ENCODE results near the gene PDLIM7.

Gene PDLIM7

DNA sequence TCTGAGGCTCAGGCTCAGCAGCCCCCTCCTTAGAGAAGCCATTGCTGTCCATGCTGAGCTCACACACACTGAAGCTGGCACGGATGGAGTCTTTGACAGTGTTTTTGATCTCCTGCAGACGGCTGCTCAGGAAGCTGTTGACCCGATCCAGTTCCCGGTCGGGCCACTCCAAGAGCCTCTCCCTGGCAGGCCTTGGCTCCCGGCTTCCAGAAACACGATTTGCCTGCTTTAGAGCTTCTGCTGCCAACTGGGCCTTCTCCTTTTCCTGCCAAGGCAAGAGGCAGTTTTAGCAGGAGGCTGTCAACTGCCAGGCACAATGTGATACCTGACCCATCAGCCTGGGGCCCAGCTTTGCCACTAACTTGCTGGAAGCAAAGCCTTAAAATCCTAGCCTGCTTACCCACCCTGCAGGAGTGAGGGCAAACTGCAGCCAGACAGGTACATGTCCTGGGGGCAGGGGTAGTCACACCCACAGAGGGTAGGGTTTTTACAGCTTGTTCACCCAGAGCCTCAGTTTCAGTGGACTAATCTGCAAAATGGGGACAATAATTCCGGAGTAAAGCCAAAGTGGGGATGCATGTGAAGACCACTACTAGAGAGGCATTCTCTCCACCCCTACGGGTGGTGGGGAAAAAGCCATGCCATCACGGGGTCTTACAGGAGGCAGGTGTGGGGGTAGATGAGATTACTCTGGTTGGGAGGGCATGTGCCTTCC lies 27.7 kb upstream of the PDLIM7 start:
- DNase-seq (ENCODE audit: low read depth in 2 of 2): no peak

DNA sequence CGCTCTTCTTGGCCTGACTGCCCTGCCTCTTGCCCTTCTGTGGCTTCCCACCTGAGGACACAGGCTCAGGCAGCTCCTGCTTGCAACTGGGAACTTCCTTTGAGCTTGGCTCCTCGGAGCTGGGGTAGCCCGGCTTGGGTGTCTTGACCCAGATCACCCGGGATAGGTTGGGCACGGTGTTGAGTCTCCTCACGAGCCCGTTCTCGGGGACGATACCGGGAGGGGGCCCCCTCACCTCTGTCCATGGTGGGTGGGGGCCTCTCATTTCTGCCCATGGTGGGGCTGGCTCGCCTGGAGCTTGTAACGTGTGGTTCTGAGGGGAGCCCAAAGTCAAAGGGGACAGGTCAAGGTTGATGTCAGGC lies 27.1 kb upstream of the PDLIM7 start:
- no peak for DNase-seq (ENCODE audit: low read depth in 2 of 2)

DNA sequence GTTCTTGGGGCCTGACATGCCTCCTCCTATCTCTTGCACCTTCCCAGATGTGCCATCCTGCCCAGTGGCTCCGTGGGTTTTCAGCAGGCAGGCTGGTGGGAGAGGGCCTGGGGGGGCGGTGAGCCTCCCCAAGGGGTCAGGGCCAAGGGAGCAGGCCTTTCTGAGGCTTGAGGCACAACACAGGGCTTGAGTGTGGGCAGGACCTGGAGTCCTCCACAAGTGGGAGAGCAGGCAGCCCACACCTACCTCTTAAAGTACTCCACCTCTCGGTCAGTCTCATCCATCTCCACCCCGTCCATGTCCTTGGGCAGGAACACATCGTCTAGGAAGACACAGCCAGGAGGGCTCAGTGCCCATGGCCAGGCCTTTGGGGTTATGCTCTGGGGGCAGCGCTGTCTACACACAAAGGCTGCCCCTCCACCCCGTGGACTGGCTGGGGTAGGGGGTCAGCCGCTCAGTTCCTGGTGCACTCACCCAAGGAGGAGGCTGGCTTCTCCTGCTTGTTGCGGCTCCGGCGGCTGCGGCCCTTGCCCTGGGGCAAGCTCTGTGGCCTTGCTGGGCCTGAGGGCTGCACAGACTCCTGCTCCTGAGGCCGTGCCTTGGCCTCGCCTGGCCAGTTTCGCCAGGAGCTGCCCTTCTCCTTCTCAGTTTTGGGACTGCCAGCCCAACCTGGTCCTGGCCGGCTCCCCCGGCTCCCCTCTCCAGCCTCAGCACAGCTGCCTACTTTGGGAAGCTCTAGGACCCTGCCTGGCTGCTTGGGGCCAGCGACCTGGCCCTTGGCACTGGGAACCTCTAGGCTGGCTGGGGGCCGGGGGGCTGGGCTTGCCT lies 26.5 kb upstream of the PDLIM7 start:
- no peak for DNase-seq (ENCODE audit: low read depth in 2 of 2)

DNA sequence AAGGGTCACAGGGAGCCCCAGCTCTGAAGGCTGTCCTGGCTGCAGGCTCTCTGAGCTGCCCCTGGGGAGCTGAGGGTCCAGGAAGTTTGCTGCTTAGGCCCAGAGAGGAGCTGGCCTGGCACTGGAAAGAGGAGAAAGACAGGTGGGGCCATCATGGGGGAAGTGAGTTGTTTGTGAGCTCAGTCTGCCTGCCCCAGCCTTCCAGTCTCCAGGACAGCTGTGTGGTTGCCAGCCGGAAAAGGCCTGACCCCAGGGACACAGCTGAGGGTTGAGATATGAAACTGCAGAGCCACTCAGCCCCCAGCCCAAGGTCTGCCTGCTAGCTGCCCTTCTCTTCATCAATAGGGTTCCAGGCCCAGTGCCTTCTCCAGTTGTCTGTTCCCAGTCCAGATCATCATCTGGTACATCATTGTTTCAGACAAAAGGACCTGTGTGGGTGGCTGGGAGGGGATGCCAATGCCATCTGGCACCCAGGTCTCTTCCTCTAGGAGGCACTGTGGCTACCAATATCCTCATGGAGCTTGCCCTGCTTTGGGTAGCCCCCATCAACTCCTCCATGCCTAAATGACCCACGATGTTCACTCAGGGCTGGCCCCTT lies 23.6 kb upstream of the PDLIM7 start:
- no peak for DNase-seq (ENCODE audit: low read depth in 2 of 2)

DNA sequence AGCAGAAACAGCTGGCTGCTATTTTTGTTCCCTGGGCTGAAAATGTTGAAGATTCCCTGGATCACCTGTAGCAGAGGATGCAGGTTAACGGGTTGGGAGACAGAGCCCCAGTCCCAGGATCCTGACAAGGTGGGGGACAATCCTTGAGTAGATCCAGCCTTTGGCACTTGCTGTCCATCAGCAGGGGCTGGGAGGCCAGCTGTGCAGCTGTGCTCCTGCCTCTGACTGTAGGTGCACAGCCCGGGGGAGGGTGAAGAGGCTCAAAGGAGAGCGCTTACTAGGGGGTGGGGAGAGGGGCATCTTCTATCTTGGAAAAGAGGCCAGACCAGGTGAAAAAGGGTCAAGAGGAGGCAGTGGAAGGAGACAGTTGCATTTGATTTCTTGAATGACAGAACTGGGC lies 22.9 kb upstream of the PDLIM7 start:
- DNase-seq (ENCODE audit: low read depth in 2 of 2): no peak

DNA sequence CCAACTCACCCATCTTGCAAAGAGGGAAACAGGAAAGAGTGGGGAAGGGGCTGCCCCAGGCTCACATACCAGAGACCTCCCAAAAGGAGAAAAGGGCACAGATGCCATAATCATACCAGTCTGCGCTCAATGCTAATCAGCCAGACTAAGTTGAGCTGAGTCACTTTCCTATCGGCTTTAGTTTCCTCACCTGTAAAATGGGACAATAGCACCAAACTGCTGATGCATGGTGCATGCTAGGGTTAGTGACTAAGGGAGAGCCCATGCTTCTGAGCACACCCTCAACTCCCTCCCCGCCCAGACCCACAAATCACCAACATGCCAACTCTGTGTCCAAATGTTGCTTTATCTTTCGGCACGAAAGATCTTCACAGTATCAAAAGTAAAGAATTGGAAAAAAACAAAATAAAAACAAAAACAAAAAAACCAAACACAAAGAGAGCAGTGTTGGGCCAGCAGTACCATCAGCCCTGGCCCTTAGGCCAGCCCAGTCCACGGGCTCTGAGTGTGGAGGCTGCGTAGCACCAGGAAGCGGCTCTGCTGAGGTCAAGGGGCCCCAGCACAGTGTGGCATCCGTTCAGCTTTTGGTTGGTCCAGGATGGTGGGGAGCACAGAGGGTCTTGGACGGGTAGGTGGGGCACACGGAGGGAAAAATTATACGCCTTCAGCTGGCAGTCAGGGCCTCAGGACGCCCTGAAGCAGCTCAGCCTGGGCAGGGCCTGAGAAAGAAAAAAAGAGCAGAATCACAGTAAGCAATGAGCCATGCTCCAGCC lies 22.2 kb upstream of the PDLIM7 start:
- no peak for DNase-seq (ENCODE audit: low read depth in 2 of 2)

DNA sequence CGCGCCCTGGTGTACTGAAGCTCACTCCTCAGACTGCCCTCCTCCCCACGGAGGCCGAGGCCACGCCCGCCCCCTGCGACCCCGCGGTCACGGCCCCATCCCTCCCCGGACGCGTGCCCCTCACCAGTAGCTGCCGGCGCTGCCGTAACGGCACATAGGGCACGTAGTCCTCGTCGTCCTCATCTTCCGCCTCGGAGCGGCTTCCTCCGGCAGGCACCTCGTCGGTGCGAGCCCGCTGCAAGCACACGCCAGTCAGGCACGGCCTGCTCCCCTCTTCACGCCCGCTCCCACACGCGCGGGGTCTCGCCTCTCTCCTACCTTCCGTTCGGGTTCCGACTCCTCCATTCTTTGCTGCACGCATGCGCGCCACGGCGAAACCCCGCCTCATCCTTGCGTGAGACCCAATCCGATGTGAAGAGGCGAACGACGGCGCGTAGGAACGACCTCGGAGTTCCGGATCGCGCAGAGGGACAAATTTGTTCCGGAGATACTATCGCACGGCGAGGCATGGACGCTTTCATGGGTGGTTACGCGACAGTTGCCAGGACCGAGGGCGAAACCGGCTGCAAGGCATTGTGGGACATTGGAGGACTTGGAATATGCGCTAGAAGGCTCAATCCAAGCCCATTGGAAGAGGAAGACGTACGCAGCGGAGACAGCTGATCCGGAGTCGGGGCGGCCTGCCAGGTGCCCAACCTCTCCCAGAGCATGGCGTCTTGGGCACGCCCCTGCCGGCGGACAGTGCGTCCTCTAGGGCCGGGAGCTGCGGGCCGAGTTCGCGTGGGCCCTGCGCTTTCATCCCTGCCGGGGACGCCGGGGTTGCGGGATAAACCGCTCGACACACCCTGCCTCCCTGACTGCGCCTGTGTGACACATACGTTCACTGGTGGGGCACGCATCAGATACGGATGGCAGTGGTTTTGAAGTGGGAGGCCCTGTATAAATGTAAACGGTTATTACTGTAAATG lies 19.5 kb upstream of the PDLIM7 start, which contains the start of gene DDX41:
Gene DDX41, minus strand, starts transcription at position 361 of the 968 bp plus-strand sequence. Its CDS starts 16 bp downstream, at position 345.
- peak; percentile 87 to 89 for DNase-seq (ENCODE audit: low read depth in 2 of 2)

DNA sequence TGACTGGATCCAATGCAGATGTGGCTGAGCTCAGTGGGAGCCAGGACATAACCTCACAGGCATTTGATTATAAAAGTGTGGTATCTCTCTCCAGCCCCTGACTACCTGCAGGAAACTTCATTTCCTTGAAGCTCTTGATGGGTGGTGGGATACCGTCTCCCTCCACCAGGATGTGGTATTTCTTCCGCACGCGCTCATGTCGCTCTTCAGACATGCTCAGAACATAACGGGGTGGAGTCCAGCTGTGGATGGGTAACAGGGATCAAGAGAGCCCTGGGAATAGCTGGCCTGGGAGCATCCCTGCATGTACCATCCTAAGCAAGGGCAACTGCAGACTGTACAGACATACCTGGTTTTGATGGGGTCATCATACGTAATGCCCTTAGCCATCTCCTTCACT lies 18.2 kb upstream of the PDLIM7 start:
- no peak for DNase-seq (ENCODE audit: low read depth in 2 of 2)

DNA sequence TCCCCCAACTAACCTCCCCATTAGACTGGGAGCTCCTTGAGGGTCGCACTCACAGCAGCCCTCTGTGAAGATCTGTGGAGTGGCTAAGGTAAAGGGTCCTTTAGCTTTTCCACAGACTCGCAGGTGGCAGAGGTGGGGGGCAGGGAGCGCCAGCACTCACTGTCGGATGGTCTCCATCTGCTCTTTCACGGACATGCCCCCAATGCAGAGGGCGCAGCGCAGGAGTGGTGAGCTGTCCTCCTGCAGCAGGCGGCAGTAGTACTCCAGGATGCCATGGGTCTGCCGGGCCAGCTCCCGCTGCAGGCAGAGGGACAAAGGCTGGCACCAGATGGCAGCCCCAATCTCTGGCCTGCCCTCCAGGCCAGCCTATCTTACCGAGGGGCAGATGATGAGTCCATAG lies 17.1 kb upstream of the PDLIM7 start:
- DNase-seq (ENCODE audit: low read depth in 2 of 2): no peak

DNA sequence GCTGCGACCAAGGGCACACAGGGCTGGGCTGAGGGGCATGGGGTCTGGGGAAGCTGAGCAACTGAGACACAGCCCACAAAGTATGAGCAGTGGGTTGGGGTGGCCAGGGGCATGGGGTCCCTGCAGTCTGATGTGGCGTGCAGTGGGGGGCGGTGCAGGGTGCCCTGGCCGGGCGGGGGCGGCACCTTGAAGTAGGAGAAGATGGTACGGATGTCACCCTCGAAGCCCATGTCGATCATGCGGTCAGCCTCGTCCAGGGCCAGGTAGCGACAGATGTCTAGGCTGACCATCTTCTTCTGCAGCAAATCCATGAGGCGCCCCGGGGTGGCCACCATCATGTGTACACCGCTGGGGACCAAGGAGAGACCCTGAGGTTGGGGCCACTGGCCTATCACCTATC lies 16.1 kb upstream of the PDLIM7 start:
- DNase-seq (ENCODE audit: low read depth in 2 of 2): no peak

DNA sequence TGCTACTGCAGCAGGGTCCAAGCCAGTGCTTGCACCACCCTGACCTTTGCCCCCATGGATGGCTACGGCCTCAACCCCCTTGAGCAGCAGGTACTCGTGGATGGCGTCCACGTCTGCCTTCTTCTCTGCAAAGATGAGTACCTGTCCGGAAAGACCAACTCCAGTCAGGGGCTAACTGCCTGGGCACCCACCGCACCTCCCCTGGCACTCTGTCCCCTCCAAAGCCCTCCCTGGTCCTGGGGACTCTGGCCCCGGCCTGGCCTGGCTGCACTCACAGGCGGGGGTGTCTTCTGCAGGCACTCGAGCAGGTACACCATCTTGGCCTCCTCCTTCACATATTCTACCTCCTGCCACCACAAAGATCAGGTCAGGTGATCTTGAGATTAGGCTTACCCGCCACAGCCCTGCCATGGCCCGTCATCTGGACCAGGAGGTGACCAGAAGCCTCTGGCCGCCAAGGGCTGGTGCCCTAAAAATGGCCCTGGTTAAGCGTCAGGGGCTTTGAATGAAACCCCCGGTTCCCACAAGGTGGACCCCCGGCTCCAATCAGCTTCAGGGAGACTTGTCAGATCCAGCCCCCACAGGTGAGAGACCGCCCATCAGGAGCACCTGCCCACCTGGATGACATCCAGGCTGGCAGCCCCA lies 15.5 kb upstream of the PDLIM7 start:
- DNase-seq (ENCODE audit: low read depth in 2 of 2): no peak

DNA sequence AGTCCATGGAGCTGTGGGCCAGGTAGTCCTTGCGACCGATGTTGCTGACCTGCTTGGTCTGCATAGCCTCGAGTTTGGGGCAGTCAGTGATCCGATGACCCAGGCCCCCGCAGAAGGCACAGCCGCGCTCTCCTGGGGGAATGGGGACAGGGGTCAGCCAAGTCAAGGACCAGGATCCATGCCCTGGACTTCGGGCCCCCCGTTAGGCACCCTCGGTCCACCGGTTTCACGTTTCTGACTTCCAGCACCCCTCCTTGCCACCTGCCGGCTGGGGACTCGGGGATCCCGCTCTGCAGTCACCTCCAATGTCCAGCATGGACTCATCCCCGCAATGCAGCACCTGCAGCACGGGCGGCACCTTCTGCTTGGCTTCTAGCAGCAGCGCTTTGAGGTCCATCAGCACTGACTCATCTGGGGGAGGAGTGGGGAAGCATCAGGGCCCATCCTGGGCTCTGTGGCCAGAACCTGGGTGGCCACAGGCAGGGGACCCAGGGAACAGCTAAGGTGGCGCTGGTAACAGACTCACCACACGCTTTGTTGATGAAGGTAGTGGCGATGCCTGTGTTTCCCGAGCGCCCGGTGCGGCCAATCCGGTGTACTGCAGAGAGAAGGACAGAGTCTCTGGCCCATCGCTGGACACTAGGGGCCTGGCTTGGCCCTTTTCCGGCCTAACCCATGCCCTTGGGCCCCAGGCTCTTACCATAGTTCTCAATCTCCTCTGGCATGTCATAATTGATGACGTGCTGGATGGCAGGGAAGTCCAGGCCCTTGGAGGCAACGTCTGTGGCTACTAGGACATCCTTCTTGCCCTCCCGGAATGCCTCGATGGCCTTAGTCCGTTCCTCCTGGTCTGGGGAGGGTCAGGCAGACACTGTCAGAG lies 14.6 kb upstream of the PDLIM7 start:
- no peak for DNase-seq (ENCODE audit: low read depth in 2 of 2)

DNA sequence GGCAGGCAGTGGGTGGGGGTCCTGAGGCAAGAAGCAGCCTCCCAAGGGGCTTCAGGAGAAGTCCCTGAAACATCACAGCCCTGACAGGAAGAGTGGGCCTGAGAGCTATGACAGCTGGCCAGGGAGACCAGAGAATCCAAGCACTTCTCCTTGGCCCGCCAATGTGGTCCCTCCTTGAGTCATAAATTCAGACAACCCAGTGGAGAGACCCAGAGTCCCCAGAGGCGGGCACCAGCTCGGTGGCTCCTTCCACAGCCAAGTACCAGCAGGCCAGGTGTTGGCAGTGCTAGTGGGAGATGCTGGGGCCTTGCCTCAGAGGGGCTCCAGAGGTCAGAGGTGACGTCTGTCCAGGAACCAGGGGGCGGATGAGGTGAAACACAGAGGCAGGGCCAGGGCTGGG lies 13.8 kb upstream of the PDLIM7 start:
- DNase-seq (ENCODE audit: low read depth in 2 of 2): no peak

DNA sequence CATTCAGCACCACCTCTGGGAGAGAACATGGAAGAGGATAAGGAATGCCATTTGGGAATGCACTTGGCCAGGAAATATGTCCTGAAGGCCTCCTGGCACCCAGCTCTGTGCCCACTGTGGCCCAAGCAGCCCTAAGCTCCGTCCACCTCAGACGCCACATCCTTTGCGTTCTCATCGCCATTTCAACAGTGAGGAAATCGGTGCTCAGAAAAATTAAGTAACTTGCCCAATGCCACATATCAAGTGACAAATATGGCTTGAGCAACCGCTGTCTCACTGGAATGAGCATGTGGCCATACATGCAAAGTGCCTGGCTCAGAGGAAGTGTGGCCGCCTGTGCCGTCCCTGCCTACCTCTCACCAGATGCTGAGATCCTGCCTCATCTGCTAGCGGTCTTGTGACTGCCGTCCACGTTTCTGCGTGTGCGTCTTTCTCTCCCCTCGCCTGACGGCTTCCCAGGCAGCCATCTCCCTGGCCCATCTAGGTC lies 13.2 kb upstream of the PDLIM7 start:
- DNase-seq (ENCODE audit: low read depth in 2 of 2): no peak

DNA sequence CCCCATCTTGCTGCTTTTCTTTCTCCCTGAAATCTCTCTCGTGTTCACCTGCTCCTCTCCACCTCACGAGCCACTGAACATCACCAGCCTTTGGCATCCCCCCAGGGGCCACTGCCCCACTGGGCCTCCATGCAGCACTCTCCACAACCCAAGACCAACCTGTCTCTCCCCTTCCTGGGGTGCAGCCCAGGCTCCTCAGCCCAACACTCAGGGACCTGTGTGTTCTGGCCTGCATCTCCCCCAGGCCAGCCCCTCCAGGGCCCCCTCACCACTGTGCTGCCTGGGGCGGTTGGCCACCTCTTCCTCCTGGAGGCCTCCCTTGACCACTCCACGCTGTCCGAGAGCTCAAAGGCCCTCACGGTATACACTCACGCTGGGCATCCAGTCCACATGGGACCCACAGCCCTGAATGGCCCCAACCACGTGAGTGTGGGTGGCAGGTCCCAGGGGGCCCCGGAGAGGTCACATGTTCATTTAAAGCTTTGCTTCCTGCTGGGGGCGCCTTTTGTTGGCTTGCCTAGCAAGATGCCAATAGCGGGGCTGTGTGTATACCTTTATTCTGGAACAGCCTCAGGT lies 12.7 kb upstream of the PDLIM7 start:
- DNase-seq (ENCODE audit: low read depth in 2 of 2): no peak

DNA sequence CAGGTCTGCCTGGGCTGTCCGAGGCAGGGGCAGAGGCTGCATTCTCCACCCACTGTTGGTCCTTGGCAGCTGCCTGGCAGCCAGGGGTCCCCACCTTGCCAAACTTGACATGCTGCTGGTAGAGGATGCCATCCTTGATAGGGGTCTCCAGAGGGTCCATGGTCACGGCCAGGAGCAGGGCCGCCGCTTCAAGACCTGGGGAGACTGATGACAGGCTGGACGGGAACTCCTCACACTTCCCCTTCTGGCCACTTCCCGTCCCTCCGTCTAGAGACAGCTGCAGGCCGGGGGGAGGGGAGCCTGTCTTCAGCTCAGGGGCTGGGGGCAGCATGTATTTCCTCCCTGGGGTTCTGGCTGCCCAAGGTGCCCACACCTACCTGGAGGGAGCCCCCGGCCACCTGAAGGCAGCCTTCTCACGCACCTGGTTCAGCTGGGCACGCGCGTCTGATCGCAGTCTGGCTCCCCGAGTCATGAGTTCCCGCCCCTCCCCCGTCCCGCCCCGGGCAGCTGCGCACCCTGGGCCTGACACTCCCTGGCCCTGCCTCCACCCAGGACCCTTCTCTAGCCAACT lies 12.1 kb upstream of the PDLIM7 start, which contains the start of gene DOK3:
Gene DOK3, minus strand, starts transcription at position 446 of the 571 bp plus-strand sequence. Its CDS starts 286 bp downstream, at position 160.
- no peak for DNase-seq (ENCODE audit: low read depth in 2 of 2)

DNA sequence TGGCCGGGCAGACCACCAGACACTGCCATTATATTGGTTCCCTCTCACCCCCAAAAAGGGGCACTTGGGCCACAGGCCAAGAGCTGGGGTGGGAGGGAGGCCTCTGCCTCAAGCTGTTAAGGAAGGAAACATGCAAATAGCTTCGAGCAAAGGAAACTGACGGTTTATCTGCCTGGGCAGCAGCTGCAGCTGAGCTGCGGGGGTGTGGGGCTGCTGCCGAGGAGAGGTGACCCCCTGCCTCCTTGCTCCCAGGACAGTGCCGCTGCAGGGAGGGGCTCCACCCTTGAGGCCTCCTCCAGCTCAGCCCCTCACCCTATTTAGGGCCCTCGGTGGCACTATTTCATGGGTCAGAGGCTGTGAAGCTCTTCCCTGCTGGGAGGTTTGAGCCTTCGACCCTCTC lies 11.4 kb upstream of the PDLIM7 start:
- no peak for DNase-seq (ENCODE audit: low read depth in 2 of 2)

DNA sequence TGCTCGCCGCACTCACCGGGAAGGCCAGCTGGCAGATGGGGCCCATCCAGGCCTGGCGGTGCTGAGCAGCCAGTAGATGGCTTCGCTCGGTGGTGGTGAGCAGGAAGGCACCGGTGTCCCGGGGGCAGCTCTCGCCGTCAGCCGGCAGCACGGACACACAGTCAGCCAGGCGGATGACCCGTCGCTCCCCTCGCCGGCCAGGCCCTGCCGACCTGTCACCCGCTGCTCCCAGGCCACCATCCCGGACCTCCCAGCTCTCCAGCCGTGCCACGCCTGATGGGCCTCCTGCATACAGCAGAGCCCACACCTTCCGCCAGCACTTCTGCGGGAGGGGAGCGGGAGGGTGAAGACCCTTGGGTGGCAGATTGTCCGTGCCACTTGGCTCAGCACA lies 10.8 kb upstream of the PDLIM7 start:
- no peak for DNase-seq (ENCODE audit: low read depth in 2 of 2)
